ENCODE data around the gene SLC35A2.

Gene SLC35A2

GRCh38 chrX:48911412-48912182 lies at the start of gene SLC35A2:
SLC35A2 (minus strand) TSS chrX:48911646; CDS start chrX:48911636, 10 bp downstream.
- H3K27me3 ChIP-seq (replicated peaks) = no peaks in the 10 kb centered on the region
- peak within 1 kb of the TSS; percentile 83 for H3K4me3 ChIP-seq (ENCODE audit: low read depth, low read length)
- DNase-seq = peak; percentile 70
- no peak for TF ChIP-seq CTCF (IDR thresholded peaks at IDR 0.05; ENCODE audit: low read depth, low read length, missing control alignments)
- peak within 1 kb of the TSS; percentile 87 for H3K27ac ChIP-seq
- in situ Hi-C loops (cut with HindIII; ENCODE audit: low pct_ligation_motif_present, low sequenced_read_pairs) = no loop called here
- H3K36me3 ChIP-seq (replicated peaks) = peaks cover 5% of the 10 kb centered on the region

- TF ChIP-seq CTCF (IDR thresholded peaks at IDR 0.05; ENCODE audit: low read depth, low read length, missing control alignments) = no peak
- Histone ChIP-seq H3K36me3 (replicated peaks) (no peaks in the 10 kb centered on the region), H3K27me3 (replicated peaks) (no peaks in the 10 kb centered on the region), H3K27ac (no peak overlapping the region), H3K4me3 (ENCODE audit: low read depth, low read length) (no peak overlapping the region)
- in situ Hi-C loops (cut with HindIII; ENCODE audit: low pct_ligation_motif_present, low sequenced_read_pairs) = no loop called here
- DNase-seq = no peak
Measured at GRCh38 chrX:48960291-48960690, 48.8 kb upstream of the SLC35A2 start.

- DNase-seq = peak; percentile 65
- in situ Hi-C loops (cut with HindIII; ENCODE audit: low pct_ligation_motif_present, low sequenced_read_pairs) = no loop called here
Measured at GRCh38 chrX:48958635-48959094, 47.2 kb upstream of the SLC35A2 start.

GRCh38 chrX:48957827-48958634 lies 46.6 kb upstream of the SLC35A2 start:
- TF ChIP-seq CTCF (IDR thresholded peaks at IDR 0.05; ENCODE audit: low read depth, low read length, missing control alignments) = no peak
- H3K36me3 ChIP-seq (replicated peaks) = no peaks in the 10 kb centered on the region
- H3K27me3 ChIP-seq (replicated peaks) = no peaks in the 10 kb centered on the region
- DNase-seq = peak; percentile 96
- in situ Hi-C loops (cut with HindIII; ENCODE audit: low pct_ligation_motif_present, low sequenced_read_pairs) = no loop called here
- peak overlapping the region; percentile 74 for H3K4me3 ChIP-seq (ENCODE audit: low read depth, low read length)
- peak overlapping the region; percentile 100 for H3K27ac ChIP-seq

More at GRCh38 chrX:48958635-48959094, 47.2 kb upstream of the SLC35A2 start:
- Histone ChIP-seq H3K27me3 (replicated peaks) (no peaks in the 10 kb centered on the region), H3K4me3 (ENCODE audit: low read depth, low read length) (peak overlapping the region; percentile 58), H3K36me3 (replicated peaks) (no peaks in the 10 kb centered on the region), H3K27ac (peak overlapping the region; percentile 100)
- no peak for TF ChIP-seq CTCF (IDR thresholded peaks at IDR 0.05; ENCODE audit: low read depth, low read length, missing control alignments)

GRCh38 chrX:48957477-48957826 lies 46.0 kb upstream of the SLC35A2 start, which contains the start of gene OTUD5:
OTUD5 (minus strand) TSS chrX:48957607; CDS start chrX:48957570, 37 bp downstream.
- H3K27me3 ChIP-seq (replicated peaks) = no peaks in the 10 kb centered on the region
- H3K27ac ChIP-seq = peak within 1 kb of the TSS; percentile 100
- in situ Hi-C loops (cut with HindIII; ENCODE audit: low pct_ligation_motif_present, low sequenced_read_pairs) = no loop called here
- H3K4me3 ChIP-seq (ENCODE audit: low read depth, low read length) = peak within 1 kb of the TSS; percentile 74
- TF ChIP-seq CTCF (IDR thresholded peaks at IDR 0.05; ENCODE audit: low read depth, low read length, missing control alignments) = no peak
- H3K36me3 ChIP-seq (replicated peaks) = no peaks in the 10 kb centered on the region
- DNase-seq = no peak

Measured in brain microvascular endothelial cell (primary cell).